ENCODE results near the gene SHMT2. TPM values are rescaled to one million over a fixed set of nuclear protein-coding genes. Genes with fewer than 3 reads are reported as not detected.

The SHMT2 gene
- total RNA-seq, 2 donors from 2014 or later, result 507 to 550 TPM

GRCh38 chr12:57247041-57247440 lies 17.5 kb downstream of the SHMT2 start:
- ATAC-seq (replicated peaks in 1 of 2) (no peak), DNase-seq (no peak)
- no peak overlapping the region for H3K4me3 Mint-ChIP-seq
- H3K4me1 Mint-ChIP-seq (ENCODE audit: low read depth), result peaks cover 32% of the 10 kb centered on the region
- H3K36me3 Mint-ChIP-seq (ENCODE audit: insufficient read depth in 2 of 2), result no peaks in the 10 kb centered on the region
- H3K9me3 Mint-ChIP-seq, result no peaks in the 10 kb centered on the region
- H3K27me3 Mint-ChIP-seq (ENCODE audit: low read depth), result peaks cover 22% of the 10 kb centered on the region
- no peak overlapping the region for H3K27ac Mint-ChIP-seq

- peak overlapping the region in 1 of 2 donors; percentile 14 for H3K4me3 Mint-ChIP-seq
- no peak overlapping the region for H3K27ac Mint-ChIP-seq
- no peaks in the 10 kb centered on the region for H3K36me3 Mint-ChIP-seq (ENCODE audit: insufficient read depth in 2 of 2)
- H3K4me1 Mint-ChIP-seq (ENCODE audit: low read depth), result peaks cover 11% of the 10 kb centered on the region
- H3K9me3 Mint-ChIP-seq, result no peaks in the 10 kb centered on the region
- H3K27me3 Mint-ChIP-seq (ENCODE audit: low read depth), result peaks cover 5% of the 10 kb centered on the region
- peak in 1 of 2 donors; percentile 45 for ATAC-seq (replicated peaks in 1 of 2)
- DNase-seq, result no peak
These were observed 19.6 kb downstream of the SHMT2 start for GRCh38 chr12:57248934-57249742.

- Mint-ChIP-seq H3K27me3 (ENCODE audit: low read depth) (no peaks in the 10 kb centered on the region), H3K4me3 (no peak overlapping the region), H3K9me3 (no peaks in the 10 kb centered on the region), H3K36me3 (ENCODE audit: insufficient read depth in 2 of 2) (peaks cover 1 to 2% of the 10 kb centered on the region in 2 donors), H3K4me1 (ENCODE audit: low read depth) (peaks cover 8% of the 10 kb centered on the region), H3K27ac (no peak overlapping the region)
- no peak for ATAC-seq (replicated peaks in 1 of 2)
- DNase-seq, result no peak
These were observed 21.0 kb downstream of the SHMT2 start for GRCh38 chr12:57250541-57250940.

GRCh38 chr12:57250956-57251355 lies 21.4 kb downstream of the SHMT2 start, which contains the start of gene STAC3:
Gene STAC3, minus strand, starts transcription at chr12:57251187. Its CDS starts 1,551 bp downstream, at chr12:57249636.
- no peak within 1 kb of the TSS for H3K27ac Mint-ChIP-seq
- peaks cover 8% of the 10 kb centered on the region for H3K4me1 Mint-ChIP-seq (ENCODE audit: low read depth)
- H3K9me3 Mint-ChIP-seq, result no peaks in the 10 kb centered on the region
- H3K36me3 Mint-ChIP-seq (ENCODE audit: insufficient read depth in 2 of 2), result peaks cover 1 to 2% of the 10 kb centered on the region in 2 donors
- H3K27me3 Mint-ChIP-seq (ENCODE audit: low read depth), result no peaks in the 10 kb centered on the region
- H3K4me3 Mint-ChIP-seq, result no peak within 1 kb of the TSS
- ATAC-seq (replicated peaks in 1 of 2) (no peak), DNase-seq (no peak)

GRCh38 chr12:57254506-57255280 lies 25.2 kb downstream of the SHMT2 start:
- no peak for DNase-seq
- Mint-ChIP-seq H3K36me3 (ENCODE audit: insufficient read depth in 2 of 2) (peaks cover 2 to 9% of the 10 kb centered on the region in 2 donors), H3K27ac (no peak overlapping the region)

GRCh38 chr12:57255916-57256315 lies 26.4 kb downstream of the SHMT2 start:
- Mint-ChIP-seq H3K4me1 (ENCODE audit: low read depth) (no peaks in the 10 kb centered on the region), H3K27me3 (ENCODE audit: low read depth) (no peaks in the 10 kb centered on the region), H3K4me3 (no peak overlapping the region), H3K27ac (no peak overlapping the region), H3K9me3 (no peaks in the 10 kb centered on the region), H3K36me3 (ENCODE audit: insufficient read depth in 2 of 2) (peaks cover 2 to 10% of the 10 kb centered on the region in 2 donors)
- DNase-seq (no peak), ATAC-seq (replicated peaks in 1 of 2) (no peak)

More at GRCh38 chr12:57254506-57255280, 25.2 kb downstream of the SHMT2 start:
- no peaks in the 10 kb centered on the region for H3K4me1 Mint-ChIP-seq (ENCODE audit: low read depth)
- no peak for ATAC-seq (replicated peaks in 1 of 2)
- no peaks in the 10 kb centered on the region for H3K9me3 Mint-ChIP-seq
- no peaks in the 10 kb centered on the region for H3K27me3 Mint-ChIP-seq (ENCODE audit: low read depth)
- H3K4me3 Mint-ChIP-seq, result no peak overlapping the region

- Mint-ChIP-seq H3K27me3 (ENCODE audit: low read depth) (no peaks in the 10 kb centered on the region), H3K36me3 (ENCODE audit: insufficient read depth in 2 of 2) (peaks cover 2 to 9% of the 10 kb centered on the region in 2 donors), H3K27ac (no peak overlapping the region), H3K9me3 (no peaks in the 10 kb centered on the region), H3K4me3 (no peak overlapping the region), H3K4me1 (ENCODE audit: low read depth) (peaks cover 6% of the 10 kb centered on the region)
- ATAC-seq (replicated peaks in 1 of 2) (no peak), DNase-seq (no peak)
These were observed 29.8 kb downstream of the SHMT2 start for GRCh38 chr12:57258977-57259970.

- ATAC-seq (replicated peaks in 1 of 2) (no peak), DNase-seq (no peak)
- H3K27me3 Mint-ChIP-seq (ENCODE audit: low read depth), result no peaks in the 10 kb centered on the region
- peaks cover under 1 to 8% of the 10 kb centered on the region in 2 donors for H3K36me3 Mint-ChIP-seq (ENCODE audit: insufficient read depth in 2 of 2)
- H3K27ac Mint-ChIP-seq, result no peak overlapping the region
- H3K4me1 Mint-ChIP-seq (ENCODE audit: low read depth), result peaks cover 6% of the 10 kb centered on the region
- H3K9me3 Mint-ChIP-seq, result no peaks in the 10 kb centered on the region
- no peak overlapping the region for H3K4me3 Mint-ChIP-seq
These were observed 30.9 kb downstream of the SHMT2 start for GRCh38 chr12:57260366-57260765.

- no peaks in the 10 kb centered on the region for H3K27me3 Mint-ChIP-seq (ENCODE audit: low read depth)
- ATAC-seq (replicated peaks in 1 of 2) (no peak), DNase-seq (no peak)
- H3K36me3 Mint-ChIP-seq (ENCODE audit: insufficient read depth in 2 of 2), result peaks cover 0 to 5% of the 10 kb centered on the region in 2 donors
- H3K27ac Mint-ChIP-seq, result no peak overlapping the region
- H3K4me1 Mint-ChIP-seq (ENCODE audit: low read depth), result peaks cover 6% of the 10 kb centered on the region
- no peak overlapping the region for H3K4me3 Mint-ChIP-seq
- H3K9me3 Mint-ChIP-seq, result no peaks in the 10 kb centered on the region
These were observed 31.9 kb downstream of the SHMT2 start for GRCh38 chr12:57261428-57261865.

- no peaks in the 10 kb centered on the region for H3K9me3 Mint-ChIP-seq
- H3K4me1 Mint-ChIP-seq (ENCODE audit: low read depth), result peaks cover 6% of the 10 kb centered on the region
- no peaks in the 10 kb centered on the region for H3K27me3 Mint-ChIP-seq (ENCODE audit: low read depth)
- DNase-seq, result no peak
- peaks cover 2 to 7% of the 10 kb centered on the region in 2 donors for H3K36me3 Mint-ChIP-seq (ENCODE audit: insufficient read depth in 2 of 2)
- no peak overlapping the region for H3K27ac Mint-ChIP-seq
- H3K4me3 Mint-ChIP-seq, result no peak overlapping the region
- ATAC-seq (replicated peaks in 1 of 2), result no peak
These were observed 32.8 kb downstream of the SHMT2 start for GRCh38 chr12:57262126-57262822.

GRCh38 chr12:57263096-57263495 lies 33.6 kb downstream of the SHMT2 start:
- H3K4me3 Mint-ChIP-seq, result no peak overlapping the region
- no peak overlapping the region for H3K27ac Mint-ChIP-seq
- no peak for ATAC-seq (replicated peaks in 1 of 2)
- no peak for DNase-seq
- H3K27me3 Mint-ChIP-seq (ENCODE audit: low read depth), result no peaks in the 10 kb centered on the region
- H3K9me3 Mint-ChIP-seq, result no peaks in the 10 kb centered on the region
- H3K4me1 Mint-ChIP-seq (ENCODE audit: low read depth), result peaks cover 8% of the 10 kb centered on the region
- H3K36me3 Mint-ChIP-seq (ENCODE audit: insufficient read depth in 2 of 2), result peaks cover 2 to 8% of the 10 kb centered on the region in 2 donors

GRCh38 chr12:57266681-57267080 lies 37.2 kb downstream of the SHMT2 start:
- no peak overlapping the region for H3K27ac Mint-ChIP-seq
- ATAC-seq (replicated peaks in 1 of 2) (no peak), DNase-seq (no peak)
- no peaks in the 10 kb centered on the region for H3K27me3 Mint-ChIP-seq (ENCODE audit: low read depth)
- no peak overlapping the region for H3K4me3 Mint-ChIP-seq
- H3K36me3 Mint-ChIP-seq (ENCODE audit: insufficient read depth in 2 of 2), result peaks cover 5 to 14% of the 10 kb centered on the region in 2 donors
- H3K4me1 Mint-ChIP-seq (ENCODE audit: low read depth), result peaks cover 16% of the 10 kb centered on the region
- H3K9me3 Mint-ChIP-seq, result no peaks in the 10 kb centered on the region

All from activated T-cell treated with anti-CD3 and anti-CD28 coated beads, Interleukin-2, amount 50 U/mL, for 72 hours (primary cell).